NK-92 (cell line): ENCODE results near the gene FCMR.

Source experiments
- DNase-seq: peaks from one replicate; lab custom pipeline; 2025; ENCODE audit not compliant: unreplicated experiment; lab: John Stamatoyannopoulos, UW

Gene FCMR

DNA sequence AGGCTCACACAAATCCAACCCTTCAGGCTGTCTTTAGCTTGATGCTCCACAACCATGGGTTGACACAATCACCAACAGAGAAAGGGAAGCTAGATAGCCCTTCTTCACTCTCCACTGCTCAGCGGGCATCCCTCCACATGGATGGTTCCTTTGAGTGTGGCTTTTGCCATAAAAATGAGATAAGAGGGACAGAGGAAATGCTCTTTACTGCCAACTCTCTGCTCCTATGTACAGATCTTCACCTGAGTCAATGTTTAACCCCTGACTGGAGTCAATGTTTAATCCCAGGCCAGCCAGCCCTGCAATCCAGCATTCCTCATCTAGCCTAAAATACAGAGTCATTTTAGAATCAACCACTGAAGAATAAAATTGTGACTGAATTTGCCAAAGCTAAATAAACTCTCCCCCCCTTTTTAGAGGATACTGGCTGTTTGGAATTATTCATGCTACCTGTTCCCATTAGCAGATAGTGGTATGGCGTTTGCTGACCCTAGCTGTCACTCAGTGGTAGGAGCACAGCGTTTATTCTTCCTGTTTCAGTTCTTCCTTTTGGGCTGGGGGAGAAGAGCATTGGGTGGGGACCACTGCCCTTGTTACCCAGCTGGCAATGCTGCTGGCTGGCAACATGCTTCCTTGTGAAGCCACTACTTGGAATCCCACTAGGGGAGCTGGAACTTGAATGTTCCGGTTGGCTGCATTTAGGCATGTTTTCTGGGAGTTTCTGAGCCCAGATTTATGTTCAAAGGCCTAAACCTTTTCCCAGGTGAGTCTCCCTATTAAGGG lies 29.8 kb upstream of the FCMR start:
- DNase-seq, result no peak

GRCh38 chr1:206949641-206950040 lies 27.9 kb upstream of the FCMR start:
- DNase-seq, result no peak

GRCh38 chr1:206949208-206949607 lies 27.5 kb upstream of the FCMR start:
- DNase-seq, result no peak

- no peak for DNase-seq
These were observed 25.5 kb upstream of the FCMR start for GRCh38 chr1:206947255-206947654.

DNA sequence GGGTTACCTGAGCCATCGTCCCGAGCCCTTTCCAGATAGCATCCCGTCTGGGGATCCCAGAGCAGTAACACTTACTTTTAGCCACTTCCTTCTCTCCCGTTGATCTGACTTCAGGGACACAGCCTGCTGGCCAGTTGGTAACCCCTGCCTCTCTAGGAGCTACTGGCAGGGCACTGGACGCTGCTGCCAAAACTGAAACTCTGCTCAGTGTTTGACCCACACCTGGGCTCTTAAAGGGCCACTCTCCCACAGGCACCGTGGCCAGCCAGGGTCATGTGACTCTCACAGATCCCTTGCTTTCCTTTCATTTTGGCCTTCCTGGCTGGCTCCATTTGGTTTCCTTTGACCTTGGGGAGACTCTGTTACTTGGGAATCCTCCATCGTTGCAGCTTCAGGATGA lies 24.5 kb upstream of the FCMR start, which contains the start of gene PIGR:
Gene PIGR, minus strand, starts transcription at position 206 of the 400 bp plus-strand sequence. CDS start 5,935 bp downstream, outside the sequence.
- no peak for DNase-seq

- DNase-seq, result no peak
These were observed 24.0 kb upstream of the FCMR start for GRCh38 chr1:206945779-206946178.

DNA sequence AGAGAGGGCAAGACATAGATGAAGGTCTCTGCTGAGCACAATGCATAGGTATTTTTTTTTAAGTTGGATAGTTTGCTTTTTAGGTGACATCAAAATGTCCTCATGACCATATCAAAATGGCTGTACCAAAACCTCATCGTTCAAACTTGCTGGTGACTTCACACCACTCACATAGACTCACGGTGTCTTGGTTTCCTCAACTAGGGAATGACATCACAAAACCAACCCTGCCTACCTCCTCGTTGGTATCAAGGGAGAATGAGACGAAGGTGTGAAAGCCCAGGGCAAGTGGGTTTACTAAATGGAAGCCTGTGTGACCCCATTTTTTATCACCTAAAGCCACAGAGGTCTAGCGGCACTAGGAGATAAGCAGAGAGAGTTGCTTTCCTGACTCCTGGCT lies 23.0 kb upstream of the FCMR start:
- DNase-seq, result no peak

- no peak for DNase-seq
These were observed 20.2 kb upstream of the FCMR start for GRCh38 chr1:206941766-206942418.

GRCh38 chr1:206940588-206940936 lies 18.8 kb upstream of the FCMR start:
- no peak for DNase-seq

GRCh38 chr1:206939841-206940587 lies 18.3 kb upstream of the FCMR start:
- no peak for DNase-seq

DNA sequence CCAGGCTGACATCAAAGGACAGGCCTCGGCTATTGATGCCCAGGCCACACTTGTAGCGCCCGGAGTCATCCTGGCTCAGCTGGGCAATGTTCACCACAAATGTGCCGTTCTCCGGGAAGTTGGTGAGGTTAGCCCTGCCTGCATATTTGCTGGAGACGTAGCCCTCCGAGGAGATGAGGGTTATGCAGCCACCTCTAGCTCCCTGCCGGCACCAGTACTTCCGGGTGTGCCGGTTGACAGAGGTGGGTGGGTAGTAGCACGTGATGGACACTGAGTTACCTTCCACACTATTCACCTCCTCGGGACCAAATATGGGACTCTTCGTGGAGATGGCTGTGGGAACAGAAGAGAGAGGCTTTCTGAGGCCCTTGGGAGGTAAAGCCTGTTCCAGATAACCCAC lies 17.4 kb upstream of the FCMR start:
- DNase-seq, result no peak

DNA sequence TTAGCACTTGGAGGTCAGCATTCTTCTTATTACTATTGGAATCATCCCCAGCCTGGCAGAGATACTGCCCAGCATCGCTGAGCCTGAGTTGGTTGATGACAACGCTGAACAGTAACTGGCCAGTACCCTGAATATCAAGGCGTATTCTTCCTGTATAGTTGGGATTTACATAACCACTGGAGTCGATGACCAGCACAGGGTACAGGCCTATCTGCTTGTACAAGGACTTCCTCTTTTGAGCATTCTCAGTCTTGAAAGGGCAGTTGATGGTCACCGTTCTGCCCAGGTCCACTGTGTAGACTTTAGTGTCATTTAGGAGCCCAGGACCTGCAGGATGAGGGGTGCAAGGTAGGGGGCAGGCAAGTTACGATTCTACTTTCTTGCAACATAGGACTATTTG lies 15.7 kb upstream of the FCMR start:
- DNase-seq, result no peak

DNA sequence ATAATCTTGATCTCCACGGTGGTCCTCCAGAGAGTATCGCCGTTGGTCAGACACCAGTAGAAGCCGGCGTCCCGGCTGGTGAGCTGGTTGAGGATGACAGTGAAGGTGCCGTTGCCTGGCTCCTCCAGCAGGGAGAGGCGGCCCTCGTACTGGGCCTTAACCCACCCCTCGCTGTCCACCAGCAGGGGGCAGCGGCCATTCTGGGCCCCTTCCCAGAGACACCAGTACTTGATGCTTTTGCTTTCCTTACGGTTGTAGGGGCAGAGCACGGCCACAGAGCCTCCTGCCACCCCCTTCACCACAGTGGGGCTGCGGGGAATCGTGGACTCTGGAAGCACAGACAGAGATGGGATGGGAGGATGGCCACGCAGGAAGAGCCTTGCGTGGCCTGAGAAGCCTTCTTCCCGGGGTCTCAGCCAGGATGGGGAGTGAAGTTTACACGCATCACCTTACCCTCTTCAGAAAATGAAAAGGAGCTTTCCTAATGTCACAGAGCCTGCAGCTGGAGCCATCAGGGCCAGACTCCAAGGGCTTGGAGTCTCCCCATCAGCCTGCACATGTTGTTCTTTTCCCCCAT lies 13.8 kb upstream of the FCMR start:
- DNase-seq, result no peak

DNA sequence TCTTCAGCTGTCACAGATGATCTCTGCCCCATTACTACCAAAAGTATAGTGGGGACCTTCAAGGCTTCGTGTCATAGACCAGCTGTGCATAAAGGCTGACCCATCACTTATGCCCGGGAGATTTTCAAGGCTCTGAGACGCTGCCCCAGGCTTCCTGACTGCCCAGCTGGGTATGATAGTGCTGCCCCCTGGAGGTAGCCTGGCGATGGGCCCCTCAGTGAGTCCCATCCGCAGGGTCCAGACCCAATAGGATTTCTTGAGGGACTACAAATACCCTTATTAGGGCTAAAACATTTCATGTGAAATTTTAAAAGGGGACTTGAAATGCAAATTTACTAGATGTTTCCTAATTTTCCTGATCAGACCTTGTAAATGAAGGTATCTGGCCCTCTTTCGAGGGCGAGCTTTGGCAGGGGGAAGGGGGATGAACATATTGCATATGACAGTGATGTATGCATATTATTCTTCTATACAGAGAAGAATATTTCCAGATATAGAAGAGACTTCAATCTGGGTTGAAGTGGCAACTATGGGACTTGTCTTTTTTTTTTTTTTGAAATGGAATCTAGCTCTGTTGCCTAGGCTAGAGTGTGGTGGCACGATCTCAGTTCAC lies 11.7 kb upstream of the FCMR start:
- DNase-seq, result peak; percentile 6

DNA sequence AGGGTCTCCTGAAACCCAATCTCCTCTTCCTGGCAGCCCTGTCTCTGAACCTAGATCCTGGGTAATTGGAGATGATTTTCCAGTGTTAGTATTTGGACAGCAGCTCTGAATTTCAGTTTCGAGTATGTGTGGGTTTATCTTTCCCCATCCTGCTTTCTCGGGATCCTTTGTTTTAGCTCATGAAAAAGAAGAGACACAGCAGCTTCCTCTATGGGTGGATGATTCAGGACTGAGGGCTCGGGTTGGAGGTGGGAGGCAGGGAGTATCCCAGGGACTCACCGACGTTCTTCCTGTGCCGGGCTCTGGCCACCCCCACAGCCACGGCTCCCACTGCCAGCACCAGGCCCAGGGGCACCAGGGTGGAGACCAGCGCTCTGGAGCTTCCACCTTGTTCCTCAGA lies 10.4 kb upstream of the FCMR start:
- DNase-seq, result no peak

DNA sequence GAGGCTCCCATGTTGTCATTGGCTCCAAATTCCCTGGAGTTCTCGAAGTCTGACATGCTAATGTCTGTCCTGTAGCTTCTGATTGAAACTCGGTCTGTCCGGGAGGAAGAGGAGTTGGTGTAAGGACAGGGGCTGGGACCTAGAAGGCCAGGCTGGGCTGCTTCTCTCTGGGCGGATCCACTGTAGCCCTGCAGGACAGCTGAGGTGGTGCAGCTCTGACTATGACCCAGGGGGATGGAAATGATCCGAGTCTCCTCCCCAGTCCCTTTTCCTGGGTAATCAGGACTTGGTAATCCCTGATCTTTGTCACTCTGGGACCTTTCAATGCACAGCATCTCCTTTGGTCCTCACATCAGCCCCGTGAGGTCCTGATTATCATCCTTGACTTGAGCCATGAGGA lies 10.0 kb upstream of the FCMR start:
- no peak for DNase-seq

DNA sequence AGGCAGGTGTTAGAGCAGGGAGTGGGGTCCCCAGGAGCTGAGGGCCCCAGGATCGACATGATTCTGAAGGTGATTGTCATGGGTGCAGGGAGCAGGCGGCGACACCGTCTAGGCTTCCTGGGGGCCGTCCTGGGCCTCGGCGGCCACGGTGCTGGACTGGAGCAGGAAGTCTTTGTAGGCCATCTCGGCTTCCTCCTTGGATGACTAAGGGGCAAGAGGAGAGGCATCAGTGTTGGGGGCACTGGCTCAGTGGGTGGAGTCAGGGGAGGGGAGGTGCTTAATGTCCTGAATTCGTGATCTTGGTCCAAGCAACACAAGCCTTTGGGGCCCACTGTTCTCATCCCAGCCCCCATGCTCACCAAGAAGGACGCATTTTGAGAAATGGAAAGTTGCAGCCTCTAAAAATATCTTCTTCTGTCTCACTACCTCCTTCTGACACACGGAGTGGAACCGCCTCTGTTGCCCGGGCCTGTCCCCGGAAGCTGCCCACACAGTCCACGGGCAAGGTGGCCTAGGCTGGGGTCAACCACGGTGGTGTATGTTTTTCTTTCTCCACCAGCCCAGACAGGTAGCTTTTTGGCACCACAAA lies 8.6 kb upstream of the FCMR start:
- no peak for DNase-seq

DNA sequence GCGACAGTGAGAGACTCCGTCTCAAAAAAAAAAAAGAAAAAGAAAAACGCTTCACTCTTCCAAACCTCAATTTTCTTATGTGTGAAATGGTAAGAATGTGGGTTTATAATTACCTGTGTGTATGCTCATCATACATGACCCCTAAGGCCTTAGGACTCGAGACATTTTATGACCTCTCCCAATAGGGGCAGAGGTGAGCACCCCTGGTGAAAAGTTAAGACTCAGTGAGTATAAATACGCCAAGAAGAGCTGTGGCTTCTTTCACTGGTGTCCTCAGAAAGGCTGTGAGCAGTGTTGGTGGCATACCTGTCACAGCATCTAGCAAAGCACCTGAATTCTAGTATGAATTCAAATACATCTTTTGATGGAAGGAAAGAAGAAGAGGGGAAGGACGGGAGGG lies 7.8 kb upstream of the FCMR start:
- DNase-seq, result no peak

- DNase-seq, result no peak
These were observed 4.5 kb upstream of the FCMR start for GRCh38 chr1:206926286-206926685.

DNA sequence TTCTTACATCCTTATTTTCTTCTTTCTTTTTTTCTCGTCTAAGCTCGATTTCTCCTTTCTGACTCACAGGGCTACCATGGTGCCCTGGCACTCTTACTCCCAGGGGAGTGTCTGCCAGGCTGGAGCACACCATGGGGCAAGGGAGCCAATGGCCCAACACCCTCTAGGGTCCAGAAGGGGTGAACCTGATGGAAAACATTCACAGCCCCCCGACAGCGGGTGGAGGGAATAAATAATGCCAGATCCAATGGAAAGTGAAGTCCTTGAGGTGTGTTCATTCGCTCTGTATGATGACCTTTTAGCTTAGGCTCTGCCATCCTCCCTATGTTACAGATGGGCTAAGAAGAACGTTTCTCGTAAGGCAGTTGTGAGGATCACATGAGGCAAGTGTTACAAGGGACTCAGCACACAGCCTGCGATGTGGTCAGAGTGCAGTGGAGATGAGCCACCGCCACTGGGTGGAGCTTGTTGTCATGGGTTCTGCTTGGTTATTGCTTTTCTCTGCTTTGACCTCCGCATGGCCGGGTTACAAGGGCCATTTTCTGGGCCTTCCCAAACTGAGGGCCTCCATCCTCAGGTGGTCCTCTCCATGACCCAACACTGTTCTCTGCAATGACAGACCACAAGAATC lies 3.5 kb upstream of the FCMR start:
- no peak for DNase-seq
